Endothelial cell of umbilical vein (primary cell): Measurements from ENCODE around the gene XCL2.

ENCODE experiments used
- EZH2 ChIP-seq: IDR thresholded peaks from 2 replicates; pipeline ENCODE4 v1.6.1; 2012; ENCODE audit warnings: borderline replicate concordance, low read depth, mild to moderate bottlenecking, moderate library complexity, low read length, inconsistent platforms; ENCODE audit not compliant: severe bottlenecking
- MYC ChIP-seq: IDR thresholded peaks from one replicate; pipeline ENCODE4 v1.6.1; 2011; ENCODE audit warnings: mild to moderate bottlenecking, low read depth, low read length
- POLR2A ChIP-seq: IDR thresholded peaks from 2 replicates; pipeline ENCODE4 v1.6.1; 2012; ENCODE audit warnings: low read depth, mild to moderate bottlenecking, control low read depth, low read length
- POLR2AphosphoS5 ChIP-seq: IDR thresholded peaks from 2 replicates; pipeline ENCODE4 v1.6.1; 2012; ENCODE audit warnings: low read depth, mild to moderate bottlenecking, control low read depth, low read length, moderate library complexity; ENCODE audit not compliant: insufficient read depth
- TF ChIP-seq, protein P1 (sequence below), 2 donors: IDR thresholded peaks; 1 replicate in 1 of 2; 2 replicates in 1 of 2; pipeline ENCODE4 v1.5.1; 2011; ENCODE audit warnings: low read length in 2 of 2, mild to moderate bottlenecking in 2 of 2, moderate library complexity in 2 of 2, control low read depth in 1 of 2, inconsistent platforms in 1 of 2, low read depth in 1 of 2; ENCODE audit not compliant: insufficient read depth in 1 of 2; ENCODE audit errors: extremely low read depth in 1 of 2

DNA sequence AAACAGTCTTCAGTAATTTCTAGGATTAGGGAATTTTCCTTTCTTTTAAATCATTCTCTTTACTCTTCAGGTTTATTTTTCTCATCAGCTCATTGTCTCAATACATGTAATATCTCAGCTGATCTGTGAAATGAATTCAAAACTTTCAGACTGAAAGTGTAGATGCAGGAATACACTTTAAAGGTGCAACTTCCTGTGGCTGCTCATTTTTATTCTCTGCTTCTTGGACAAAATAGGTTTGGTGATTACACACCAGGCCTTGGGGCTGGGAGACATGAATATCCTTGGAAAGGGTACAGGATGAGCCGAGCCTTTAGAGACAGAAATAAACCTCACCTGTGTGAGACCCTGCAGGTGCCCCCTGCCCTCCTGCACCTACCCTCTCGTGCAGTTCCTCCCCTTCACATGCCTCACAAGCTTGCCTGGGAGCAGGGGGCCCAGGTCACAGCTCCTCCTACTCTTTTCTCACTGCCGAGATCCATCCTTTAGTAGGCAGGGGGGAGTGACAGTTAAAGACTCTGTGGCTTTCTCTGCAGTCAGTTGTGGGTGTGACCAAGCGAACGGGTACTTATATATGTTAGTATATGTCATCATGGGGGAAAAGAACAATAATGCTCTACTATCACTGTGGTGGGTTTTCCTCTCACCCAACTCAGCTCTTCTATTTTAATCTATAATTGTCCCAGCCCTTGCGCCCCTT, 23.6 kb downstream of the XCL2 start:
- TF ChIP-seq POLR2A: no peak
- TF ChIP-seq, protein P1, sequence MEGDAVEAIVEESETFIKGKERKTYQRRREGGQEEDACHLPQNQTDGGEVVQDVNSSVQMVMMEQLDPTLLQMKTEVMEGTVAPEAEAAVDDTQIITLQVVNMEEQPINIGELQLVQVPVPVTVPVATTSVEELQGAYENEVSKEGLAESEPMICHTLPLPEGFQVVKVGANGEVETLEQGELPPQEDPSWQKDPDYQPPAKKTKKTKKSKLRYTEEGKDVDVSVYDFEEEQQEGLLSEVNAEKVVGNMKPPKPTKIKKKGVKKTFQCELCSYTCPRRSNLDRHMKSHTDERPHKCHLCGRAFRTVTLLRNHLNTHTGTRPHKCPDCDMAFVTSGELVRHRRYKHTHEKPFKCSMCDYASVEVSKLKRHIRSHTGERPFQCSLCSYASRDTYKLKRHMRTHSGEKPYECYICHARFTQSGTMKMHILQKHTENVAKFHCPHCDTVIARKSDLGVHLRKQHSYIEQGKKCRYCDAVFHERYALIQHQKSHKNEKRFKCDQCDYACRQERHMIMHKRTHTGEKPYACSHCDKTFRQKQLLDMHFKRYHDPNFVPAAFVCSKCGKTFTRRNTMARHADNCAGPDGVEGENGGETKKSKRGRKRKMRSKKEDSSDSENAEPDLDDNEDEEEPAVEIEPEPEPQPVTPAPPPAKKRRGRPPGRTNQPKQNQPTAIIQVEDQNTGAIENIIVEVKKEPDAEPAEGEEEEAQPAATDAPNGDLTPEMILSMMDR (IDR thresholded peaks at IDR 0.05; ENCODE audit: extremely low read depth in 1 of 2, insufficient read depth in 1 of 2, low read depth in 1 of 2, low read length in 2 of 2): no peak
- TF ChIP-seq POLR2AphosphoS5: no peak
- TF ChIP-seq EZH2: no peak
- no peak for TF ChIP-seq MYC
